Measurements from ENCODE around the gene GJD3. TPM values are rescaled to one million over a fixed set of nuclear protein-coding genes. Genes with fewer than 3 reads are reported as not detected.

GJD3 gene
- total and polyA plus RNA-seq, 9 of the 15 experiments (the other 6 are each of a cell fraction or from before 2014, with no cell fraction given) = 0.17 to 0.38 TPM; not detected in 7

GRCh38 chr17:40345161-40345993, 19.2 kb downstream of the GJD3 start (continued):
- TF ChIP-seq CBX3 (IDR thresholded peaks at IDR 0.05; ENCODE audit: borderline replicate concordance in 1 of 2, low read length in 2 of 2) = no peak
- no peak for TF ChIP-seq POLR2AphosphoS2 (IDR thresholded peaks at IDR 0.05; ENCODE audit: low read length)
- TF ChIP-seq YY1 (IDR thresholded peaks at IDR 0.05; ENCODE audit: borderline replicate concordance in 1 of 3, control insufficient read depth in 1 of 3, extremely low read depth in 1 of 3, insufficient read depth in 3 of 3, insufficient read length in 1 of 3, insufficient replicate concordance in 2 of 3, low read depth in 1 of 3, low read length in 2 of 3) = peak in 1 of 3 experiments; percentile 14
- TF ChIP-seq GABPB1 (CRISPR knock-in tag; IDR thresholded peaks at IDR 0.05) = no peak
- TF ChIP-seq SP2 (IDR thresholded peaks at IDR 0.05; ENCODE audit: extremely low read depth, low read depth, low read length, poor library complexity, severe bottlenecking) = no peak
- no peak for TF ChIP-seq GABPB2 (CRISPR knock-in tag; conservative IDR thresholded peaks at IDR 0.05)
- peak in 1 of 2 experiments; percentile 70; a peak in 1 of 4 replicates for TF ChIP-seq KDM1A (IDR thresholded peaks at IDR 0.05)
- TF ChIP-seq CXXC5 (CRISPR knock-in tag; IDR thresholded peaks at IDR 0.05) = peak; percentile 83
- TF ChIP-seq ZNF644 (tag; IDR thresholded peaks at IDR 0.05; ENCODE audit: low read depth) = no peak
- no peak for TF ChIP-seq BDP1 (IDR thresholded peaks at IDR 0.05; ENCODE audit: insufficient read depth, insufficient read length)
- 0 out of 2 replicates have a peak, but pooled peaks have one; percentile 15 for TF ChIP-seq CBFA2T2 (conservative IDR thresholded peaks at IDR 0.05)
- TF ChIP-seq ETV6 (IDR thresholded peaks at IDR 0.05; ENCODE audit: borderline replicate concordance in 1 of 2, low read depth in 2 of 2, low read length in 1 of 2) = no peak
- TF ChIP-seq ETV6 (CRISPR knock-in tag; IDR thresholded peaks at IDR 0.05; ENCODE audit: borderline replicate concordance) = no peak
- peak; percentile 60 for TF ChIP-seq NR2C1 (IDR thresholded peaks at IDR 0.05)
- TF ChIP-seq NR2C1 (tag; IDR thresholded peaks at IDR 0.05) = peak; percentile 43; the same call in 1 of the 2 replicates
- TF ChIP-seq NR4A1 (CRISPR knock-in tag; IDR thresholded peaks at IDR 0.05) = no peak
- TF ChIP-seq NR4A1 (tag; IDR thresholded peaks at IDR 0.05) = no peak
- TF ChIP-seq, protein P1, sequence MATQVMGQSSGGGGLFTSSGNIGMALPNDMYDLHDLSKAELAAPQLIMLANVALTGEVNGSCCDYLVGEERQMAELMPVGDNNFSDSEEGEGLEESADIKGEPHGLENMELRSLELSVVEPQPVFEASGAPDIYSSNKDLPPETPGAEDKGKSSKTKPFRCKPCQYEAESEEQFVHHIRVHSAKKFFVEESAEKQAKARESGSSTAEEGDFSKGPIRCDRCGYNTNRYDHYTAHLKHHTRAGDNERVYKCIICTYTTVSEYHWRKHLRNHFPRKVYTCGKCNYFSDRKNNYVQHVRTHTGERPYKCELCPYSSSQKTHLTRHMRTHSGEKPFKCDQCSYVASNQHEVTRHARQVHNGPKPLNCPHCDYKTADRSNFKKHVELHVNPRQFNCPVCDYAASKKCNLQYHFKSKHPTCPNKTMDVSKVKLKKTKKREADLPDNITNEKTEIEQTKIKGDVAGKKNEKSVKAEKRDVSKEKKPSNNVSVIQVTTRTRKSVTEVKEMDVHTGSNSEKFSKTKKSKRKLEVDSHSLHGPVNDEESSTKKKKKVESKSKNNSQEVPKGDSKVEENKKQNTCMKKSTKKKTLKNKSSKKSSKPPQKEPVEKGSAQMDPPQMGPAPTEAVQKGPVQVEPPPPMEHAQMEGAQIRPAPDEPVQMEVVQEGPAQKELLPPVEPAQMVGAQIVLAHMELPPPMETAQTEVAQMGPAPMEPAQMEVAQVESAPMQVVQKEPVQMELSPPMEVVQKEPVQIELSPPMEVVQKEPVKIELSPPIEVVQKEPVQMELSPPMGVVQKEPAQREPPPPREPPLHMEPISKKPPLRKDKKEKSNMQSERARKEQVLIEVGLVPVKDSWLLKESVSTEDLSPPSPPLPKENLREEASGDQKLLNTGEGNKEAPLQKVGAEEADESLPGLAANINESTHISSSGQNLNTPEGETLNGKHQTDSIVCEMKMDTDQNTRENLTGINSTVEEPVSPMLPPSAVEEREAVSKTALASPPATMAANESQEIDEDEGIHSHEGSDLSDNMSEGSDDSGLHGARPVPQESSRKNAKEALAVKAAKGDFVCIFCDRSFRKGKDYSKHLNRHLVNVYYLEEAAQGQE (IDR thresholded peaks at IDR 0.05; ENCODE audit: borderline replicate concordance) = no peak
- TF ChIP-seq, protein P1 (CRISPR knock-in tag; IDR thresholded peaks at IDR 0.05; ENCODE audit: low read depth) = no peak
- peak; percentile 91 for TF ChIP-seq ZBTB7A (IDR thresholded peaks at IDR 0.05; ENCODE audit: borderline replicate concordance, control insufficient read depth, low read depth, low read length)

Measured in K562 (cell line).